ENCODE measurements around the gene PKD2L1.
"Not testable (repeated sequence)": the region's sequence is repeated elsewhere in the genome, so short reads cannot be mapped to it uniquely, and the experiment has no call there.

The PKD2L1 gene

GRCh38 chr10:100285326-100285725 lies 44.7 kb downstream of the PKD2L1 start:
- not testable (repeated sequence) for FAIRE-seq

- no peak for FAIRE-seq
Measured at GRCh38 chr10:100282907-100283306, 47.1 kb downstream of the PKD2L1 start.

- FAIRE-seq: not testable (repeated sequence)
Measured at GRCh38 chr10:100276971-100277370, 53.1 kb downstream of the PKD2L1 start.

- peak; percentile 71 for FAIRE-seq
Measured at GRCh38 chr10:100267239-100268104, 62.6 kb downstream of the PKD2L1 start, which contains the start of gene CWF19L1. CWF19L1 (minus strand) TSS chr10:100267638; CDS start chr10:100267593, 45 bp downstream.

GRCh38 chr10:100265821-100266485 lies 64.1 kb downstream of the PKD2L1 start:
- no peak for FAIRE-seq

- FAIRE-seq: no peak
Measured at GRCh38 chr10:100254191-100254590, 75.8 kb downstream of the PKD2L1 start.

GRCh38 chr10:100253041-100253440 lies 77.0 kb downstream of the PKD2L1 start:
- no peak for FAIRE-seq

- FAIRE-seq: no peak
Measured at GRCh38 chr10:100248820-100249219, 81.2 kb downstream of the PKD2L1 start.

DNA sequence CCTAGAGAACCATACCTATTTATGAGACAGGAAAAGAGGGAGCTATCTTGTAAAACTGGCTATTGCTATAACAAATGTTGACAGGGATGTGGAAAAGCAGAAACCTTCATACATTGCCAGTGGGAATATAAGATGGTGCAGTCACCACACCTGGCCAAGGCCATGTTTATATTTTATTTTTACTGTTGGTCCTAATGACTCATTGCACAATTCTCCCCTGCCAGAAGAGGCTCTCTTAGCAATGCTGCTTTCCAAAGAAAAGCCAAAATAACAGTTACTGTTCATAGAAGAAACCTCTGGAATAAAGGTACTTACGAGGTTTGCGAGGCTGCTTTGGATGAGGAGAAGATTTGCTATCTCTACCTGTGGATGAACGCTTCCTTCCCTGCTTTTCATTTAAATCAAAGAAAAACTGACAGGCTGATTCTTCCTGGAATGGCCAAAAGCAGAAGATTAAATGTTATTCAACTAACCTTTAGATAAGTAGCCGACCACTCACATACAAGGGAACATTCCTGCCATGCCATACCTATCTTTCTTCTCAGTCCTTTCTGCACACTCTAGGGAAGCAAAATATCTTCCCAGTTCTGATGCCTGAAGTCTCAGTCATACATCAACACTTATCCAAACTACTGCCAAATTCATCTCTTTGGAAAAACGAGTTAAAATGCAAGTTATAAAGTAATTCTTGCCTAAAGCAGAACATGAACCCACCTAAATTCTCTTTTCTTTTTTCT lies 84.4 kb downstream of the PKD2L1 start:
- no peak for FAIRE-seq

GRCh38 chr10:100239851-100240250 lies 90.2 kb downstream of the PKD2L1 start:
- FAIRE-seq: no peak

GRCh38 chr10:100238429-100238828 lies 91.6 kb downstream of the PKD2L1 start:
- FAIRE-seq: no peak

All from endometrium (tissue), 2 donors.